Measurements from ENCODE around the gene STK39. TPM values are rescaled to one million over a fixed set of nuclear protein-coding genes. Genes with fewer than 3 reads are reported as not detected.
A peak's percentile ranks its signal among the peaks of the same experiment; 100 is the strongest.

The STK39 gene
- total RNA-seq, 3 donors from 2014 or later: 36.4 to 57.5 (median 52.5) TPM

- no peak for TF ChIP-seq CTCF (IDR thresholded peaks at IDR 0.05)
- no peak for ATAC-seq
- Histone ChIP-seq H3K4me3 (no peak overlapping the region), H3K36me3 (ENCODE audit: low read depth) (no peaks in the 10 kb centered on the region), H3K9me3 (no peaks in the 10 kb centered on the region), H3K4me1 (ENCODE audit: low read depth) (peaks cover 33% of the 10 kb centered on the region)
- no peak for DNase-seq
- intact Hi-C loops (cut with DNase I, micrococcal nuclease): no loop called here
Observed at GRCh38 chr2:168212866-168213265, 34.5 kb downstream of the STK39 start.

- H3K4me3 ChIP-seq: no peak overlapping the region
- ATAC-seq: peak; percentile 43
Observed at GRCh38 chr2:168212167-168212566, 35.2 kb downstream of the STK39 start.

GRCh38 chr2:168211664-168212163 lies 35.7 kb downstream of the STK39 start:
- Histone ChIP-seq H3K9me3 (no peaks in the 10 kb centered on the region), H3K4me1 (ENCODE audit: low read depth) (peaks cover 36% of the 10 kb centered on the region), H3K4me3 (no peak overlapping the region), H3K36me3 (ENCODE audit: low read depth) (no peaks in the 10 kb centered on the region)
- DNase-seq (no peak), ATAC-seq (peak; percentile 10)
- intact Hi-C loops (cut with DNase I, micrococcal nuclease): no loop called here
- no peak for TF ChIP-seq CTCF (IDR thresholded peaks at IDR 0.05)

More at GRCh38 chr2:168212167-168212566, 35.2 kb downstream of the STK39 start:
- Histone ChIP-seq H3K4me1 (ENCODE audit: low read depth) (peaks cover 40% of the 10 kb centered on the region), H3K36me3 (ENCODE audit: low read depth) (no peaks in the 10 kb centered on the region), H3K9me3 (no peaks in the 10 kb centered on the region)
- intact Hi-C loops (cut with DNase I, micrococcal nuclease): no loop called here
- TF ChIP-seq CTCF (IDR thresholded peaks at IDR 0.05): no peak
- no peak for DNase-seq

- intact Hi-C loops (cut with DNase I, micrococcal nuclease): no loop called here
- no peaks in the 10 kb centered on the region for H3K9me3 ChIP-seq
- no peaks in the 10 kb centered on the region for H3K36me3 ChIP-seq (ENCODE audit: low read depth)
- peaks cover 32% of the 10 kb centered on the region for H3K4me1 ChIP-seq (ENCODE audit: low read depth)
- ATAC-seq (peak; percentile 90), DNase-seq (no peak)
- no peak overlapping the region for H3K4me3 ChIP-seq
- TF ChIP-seq CTCF (IDR thresholded peaks at IDR 0.05): no peak
Observed at GRCh38 chr2:168210895-168211570, 36.4 kb downstream of the STK39 start.

GRCh38 chr2:168210216-168210894 lies 37.0 kb downstream of the STK39 start:
- ATAC-seq: no peak
- H3K4me1 ChIP-seq (ENCODE audit: low read depth): peaks cover 31% of the 10 kb centered on the region
- no peak overlapping the region for H3K4me3 ChIP-seq

More at GRCh38 chr2:168210216-168210894, 37.0 kb downstream of the STK39 start:
- intact Hi-C loops (cut with DNase I, micrococcal nuclease): no loop called here
- TF ChIP-seq CTCF (IDR thresholded peaks at IDR 0.05): no peak
- no peaks in the 10 kb centered on the region for H3K9me3 ChIP-seq
- DNase-seq: no peak
- H3K36me3 ChIP-seq (ENCODE audit: low read depth): no peaks in the 10 kb centered on the region

All from mucosa of descending colon (tissue), 3 donors.